GM12865 (cell line): Measurements from ENCODE around the gene SLC9A4.
A peak's percentile ranks its signal among the peaks of the same experiment; 100 is the strongest.

Experiments used
- DNase-seq: peaks from one replicate; pipeline ENCODE4 v3.0.0; 2010; ENCODE audit warnings: low read depth
- H3K4me3 ChIP-seq: 2 replicates; pipeline ENCODE4 v1.5.1; 2011; ENCODE audit warnings: mild to moderate bottlenecking, low read depth, low read length, control low read depth
- TF ChIP-seq, protein P1 (sequence below): IDR thresholded peaks from 2 replicates; pipeline ENCODE4 v1.5.1; 2011; ENCODE audit warnings: low read length, control low read depth, low read depth, inconsistent platforms; ENCODE audit not compliant: insufficient read depth; ENCODE audit errors: missing control alignments

The SLC9A4 gene

DNA sequence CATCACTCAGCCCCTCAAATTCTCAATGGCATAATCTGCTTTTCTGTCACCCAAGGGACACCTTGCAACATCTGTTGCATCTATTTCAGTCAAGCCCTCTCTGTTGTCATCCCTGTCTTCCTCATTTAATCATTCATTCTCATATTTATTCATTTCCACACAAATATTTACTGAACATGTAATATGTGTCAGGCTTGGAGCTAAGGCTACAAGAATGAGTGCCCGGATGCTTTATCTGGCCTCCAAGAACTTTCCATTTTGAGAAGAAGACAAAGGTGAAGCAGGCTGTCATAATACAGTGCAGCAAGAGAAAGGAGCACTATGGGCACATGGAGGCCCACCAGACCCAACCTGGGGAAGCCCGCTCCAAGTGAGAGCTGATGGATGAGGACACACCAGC, 34.4 kb upstream of the SLC9A4 start:
- TF ChIP-seq, protein P1, sequence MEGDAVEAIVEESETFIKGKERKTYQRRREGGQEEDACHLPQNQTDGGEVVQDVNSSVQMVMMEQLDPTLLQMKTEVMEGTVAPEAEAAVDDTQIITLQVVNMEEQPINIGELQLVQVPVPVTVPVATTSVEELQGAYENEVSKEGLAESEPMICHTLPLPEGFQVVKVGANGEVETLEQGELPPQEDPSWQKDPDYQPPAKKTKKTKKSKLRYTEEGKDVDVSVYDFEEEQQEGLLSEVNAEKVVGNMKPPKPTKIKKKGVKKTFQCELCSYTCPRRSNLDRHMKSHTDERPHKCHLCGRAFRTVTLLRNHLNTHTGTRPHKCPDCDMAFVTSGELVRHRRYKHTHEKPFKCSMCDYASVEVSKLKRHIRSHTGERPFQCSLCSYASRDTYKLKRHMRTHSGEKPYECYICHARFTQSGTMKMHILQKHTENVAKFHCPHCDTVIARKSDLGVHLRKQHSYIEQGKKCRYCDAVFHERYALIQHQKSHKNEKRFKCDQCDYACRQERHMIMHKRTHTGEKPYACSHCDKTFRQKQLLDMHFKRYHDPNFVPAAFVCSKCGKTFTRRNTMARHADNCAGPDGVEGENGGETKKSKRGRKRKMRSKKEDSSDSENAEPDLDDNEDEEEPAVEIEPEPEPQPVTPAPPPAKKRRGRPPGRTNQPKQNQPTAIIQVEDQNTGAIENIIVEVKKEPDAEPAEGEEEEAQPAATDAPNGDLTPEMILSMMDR: no peak
- DNase-seq: no peak
- no peak overlapping the region for H3K4me3 ChIP-seq

DNA sequence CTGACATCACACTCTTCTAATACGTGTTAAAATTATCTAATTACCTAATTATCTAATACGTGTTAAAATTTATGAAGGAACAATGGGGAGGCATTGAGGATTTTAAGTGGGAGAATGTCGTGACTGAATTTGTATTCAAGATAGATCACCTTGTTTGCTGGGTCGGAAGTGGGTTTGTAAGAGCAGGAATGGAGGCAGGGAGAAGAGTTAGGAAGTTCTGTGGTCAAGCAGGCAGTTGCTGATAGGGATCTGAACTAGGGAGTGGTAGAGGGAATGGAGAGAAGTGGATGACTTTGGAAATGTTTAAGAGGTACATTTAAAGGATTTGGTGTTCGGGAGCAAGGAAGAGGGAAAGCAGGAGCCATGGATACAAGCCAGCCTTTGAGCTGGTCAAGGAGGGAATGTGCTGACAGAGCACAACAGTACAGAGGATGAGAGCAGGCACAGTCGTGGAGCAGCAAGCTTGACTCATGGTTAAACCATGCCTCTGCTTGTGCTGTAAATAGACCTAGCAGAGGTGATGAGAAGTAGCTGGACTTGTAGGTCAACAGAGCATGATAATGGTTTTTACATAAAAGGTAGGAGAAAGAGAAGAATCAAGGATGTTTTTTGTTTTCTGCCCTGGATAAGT, 33.8 kb upstream of the SLC9A4 start:
- no peak for DNase-seq
- H3K4me3 ChIP-seq: no peak overlapping the region
- TF ChIP-seq, protein P1: no peak

DNA sequence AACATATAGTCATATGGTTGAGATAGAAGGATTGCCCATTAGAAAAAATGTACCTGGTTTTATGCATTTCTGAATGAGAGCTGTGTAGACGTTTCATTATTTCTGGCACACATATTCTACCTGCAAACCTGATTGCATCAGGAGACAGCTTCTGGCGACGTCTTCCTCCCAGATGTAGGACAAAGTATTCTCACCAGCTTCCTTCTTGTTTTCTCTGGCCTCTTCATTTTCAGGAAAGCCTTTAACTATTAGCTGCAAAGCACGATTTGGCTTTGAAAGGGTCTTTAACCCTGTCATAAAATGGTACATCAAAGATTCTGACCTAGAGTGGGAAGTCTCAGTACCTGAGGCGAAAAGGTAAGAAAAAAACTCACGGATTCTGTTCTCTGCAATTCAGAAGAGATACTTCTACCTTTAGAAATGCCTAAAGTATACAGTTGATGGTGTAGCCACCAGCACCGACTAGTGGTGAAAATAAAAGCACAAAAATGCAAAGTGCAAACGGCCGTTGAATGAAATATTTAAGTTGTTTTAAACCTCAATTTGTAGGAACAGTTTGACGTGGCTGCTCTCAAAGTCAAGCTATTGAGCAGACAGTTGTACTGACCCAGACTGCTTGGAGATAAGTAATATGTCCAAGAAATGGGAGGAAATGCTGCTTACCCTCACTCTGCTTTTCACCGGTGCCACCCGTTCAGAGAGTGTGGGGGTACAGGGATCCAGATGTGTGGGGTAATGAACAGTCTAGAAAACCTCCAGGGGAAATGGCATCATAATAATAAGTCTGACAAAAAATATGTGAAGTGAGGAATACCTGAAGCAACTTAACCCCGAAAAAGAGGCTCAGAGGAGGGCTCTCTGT, 29.8 kb upstream of the SLC9A4 start:
- TF ChIP-seq, protein P1: peak; percentile 70
- H3K4me3 ChIP-seq: no peak overlapping the region
- DNase-seq: peak; percentile 62

DNA sequence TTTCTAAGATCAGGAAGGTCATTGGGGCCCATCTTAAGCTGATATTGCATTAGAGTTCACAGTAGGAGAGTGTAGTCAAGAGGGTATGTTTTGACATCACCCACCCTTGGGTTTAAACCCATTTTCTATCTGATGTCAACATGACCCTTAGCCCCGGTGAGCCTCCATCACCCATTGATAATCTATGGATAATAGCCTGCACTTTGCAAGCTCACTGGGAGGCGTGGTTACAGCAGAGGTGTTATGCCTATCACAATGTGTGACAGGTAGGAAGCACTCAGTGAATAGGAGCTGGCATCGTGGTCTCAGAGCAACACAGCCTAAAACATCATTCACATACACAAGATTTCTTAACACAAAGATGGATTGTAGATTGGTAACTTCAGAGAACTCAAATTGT, 28.8 kb upstream of the SLC9A4 start:
- TF ChIP-seq, protein P1: no peak
- no peak for DNase-seq
- H3K4me3 ChIP-seq: no peak overlapping the region

DNA sequence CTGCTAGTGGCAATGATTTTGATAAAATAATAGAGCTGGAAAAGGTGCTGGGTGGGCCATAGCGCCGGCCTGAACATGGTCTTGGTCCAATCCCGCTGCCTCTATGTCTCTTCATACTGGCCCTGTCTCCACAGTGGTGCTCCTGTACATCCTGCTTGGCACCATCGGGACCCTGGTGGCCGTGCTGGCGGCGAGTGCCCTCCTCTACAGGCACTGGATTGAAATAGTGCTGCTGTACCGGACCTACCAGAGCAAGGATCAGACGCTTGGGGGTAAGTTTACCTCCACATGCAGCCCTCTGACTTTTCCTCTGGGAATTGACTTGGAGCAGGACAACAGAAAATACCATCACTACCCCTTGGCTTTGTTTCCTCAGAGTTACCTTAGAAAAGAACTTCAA, 26.1 kb upstream of the SLC9A4 start:
- no peak overlapping the region for H3K4me3 ChIP-seq
- TF ChIP-seq, protein P1: no peak

DNA sequence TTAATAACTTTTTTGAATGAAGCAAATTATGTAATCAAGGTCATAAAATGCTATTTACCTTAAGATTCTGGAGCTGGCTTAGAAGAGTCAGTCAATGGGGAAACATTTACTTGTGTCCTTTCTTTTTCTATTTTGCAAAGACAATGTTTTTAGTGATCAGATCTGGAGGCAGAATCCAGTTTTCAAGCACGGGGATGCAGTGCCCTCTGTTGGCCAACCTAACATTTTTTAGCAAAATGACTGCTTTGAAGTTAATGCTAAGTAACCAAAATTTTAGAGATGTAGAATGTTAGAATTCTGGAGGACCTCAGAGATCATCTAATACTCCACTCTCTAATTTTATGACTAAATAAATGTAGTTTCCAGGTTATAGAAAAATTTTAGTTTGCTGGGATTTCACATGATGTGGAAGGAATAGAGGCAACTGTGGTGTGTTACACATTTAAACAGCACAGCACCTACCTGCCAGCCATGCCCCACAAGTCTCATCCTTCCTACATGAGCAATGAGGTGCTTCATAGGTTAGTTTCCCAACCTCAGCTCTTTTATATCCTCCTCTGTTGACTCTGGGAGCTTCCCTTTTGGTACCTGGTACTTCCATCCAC, 23.6 kb upstream of the SLC9A4 start:
- peak; percentile 65 for DNase-seq
- TF ChIP-seq, protein P1: peak; percentile 64
- no peak overlapping the region for H3K4me3 ChIP-seq

More for the DNA sequence above, 26.1 kb upstream of the SLC9A4 start:
- no peak for DNase-seq
